Fibroblast of skin of right quadriceps (primary cell): Measurements from ENCODE around the gene ACOT8.
"Not testable (repeated sequence)": the region's sequence is repeated elsewhere in the genome, so short reads cannot be mapped to it uniquely, and the experiment has no call there.

ENCODE experiments used
- DNase-seq: peaks from one replicate; pipeline ENCODE4 v3.0.0-alpha.2; 2013

Gene ACOT8

DNA sequence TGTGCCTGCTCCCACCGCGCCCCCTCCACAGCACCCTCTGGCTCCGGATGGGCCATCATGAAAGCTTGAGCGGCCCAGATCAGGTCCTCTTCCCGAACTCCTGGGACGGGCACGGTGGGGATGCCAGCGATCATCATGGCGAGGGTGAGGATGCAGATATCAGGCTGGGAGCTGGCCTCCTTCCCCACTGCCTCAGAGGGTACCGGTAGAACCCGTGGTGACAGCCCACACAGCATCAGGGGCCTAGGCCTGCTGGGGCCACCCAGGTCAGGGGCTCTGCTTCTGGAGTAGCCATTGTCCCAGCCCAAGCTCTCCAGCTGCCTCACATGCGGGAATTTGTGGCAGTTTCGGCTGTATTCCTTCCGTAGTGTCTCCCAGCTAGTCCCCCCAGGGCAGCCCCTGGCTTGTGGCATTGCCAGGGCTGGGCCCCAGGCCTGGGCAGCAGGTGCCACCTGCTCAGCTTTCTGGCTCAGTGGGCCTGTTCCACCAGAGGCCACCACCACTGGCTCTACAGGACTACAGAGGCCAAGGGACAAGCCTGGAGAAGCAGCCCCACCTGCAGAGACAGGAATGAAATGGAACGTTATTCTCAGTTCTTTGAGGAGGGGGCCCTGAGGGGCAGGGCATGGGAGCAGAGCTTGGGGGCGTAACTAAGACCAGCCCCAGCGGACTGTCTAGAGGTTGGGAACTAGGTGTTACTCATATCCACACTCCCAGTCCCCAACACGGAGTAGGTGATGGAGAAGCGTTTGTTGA, 29.6 kb upstream of the ACOT8 start:
- no peak for DNase-seq

DNA sequence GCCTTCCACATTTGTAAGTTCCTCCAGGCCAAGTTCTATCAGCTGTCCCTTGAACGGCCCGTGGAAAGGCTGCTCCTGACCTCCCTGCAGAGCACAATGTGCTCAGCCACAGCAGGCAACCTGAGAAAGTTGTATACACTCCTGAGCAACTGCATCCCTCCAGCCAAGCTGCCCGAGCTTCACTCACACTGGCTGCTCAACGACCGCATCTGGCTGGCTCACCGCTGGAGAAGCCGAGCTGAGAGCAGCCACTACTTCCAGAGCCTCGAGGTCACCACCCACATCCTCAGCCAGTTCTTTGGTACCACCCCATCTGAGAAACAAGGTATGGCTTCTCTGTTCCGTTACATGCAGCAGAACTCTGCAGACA, 25.9 kb upstream of the ACOT8 start:
- DNase-seq: no peak

DNA sequence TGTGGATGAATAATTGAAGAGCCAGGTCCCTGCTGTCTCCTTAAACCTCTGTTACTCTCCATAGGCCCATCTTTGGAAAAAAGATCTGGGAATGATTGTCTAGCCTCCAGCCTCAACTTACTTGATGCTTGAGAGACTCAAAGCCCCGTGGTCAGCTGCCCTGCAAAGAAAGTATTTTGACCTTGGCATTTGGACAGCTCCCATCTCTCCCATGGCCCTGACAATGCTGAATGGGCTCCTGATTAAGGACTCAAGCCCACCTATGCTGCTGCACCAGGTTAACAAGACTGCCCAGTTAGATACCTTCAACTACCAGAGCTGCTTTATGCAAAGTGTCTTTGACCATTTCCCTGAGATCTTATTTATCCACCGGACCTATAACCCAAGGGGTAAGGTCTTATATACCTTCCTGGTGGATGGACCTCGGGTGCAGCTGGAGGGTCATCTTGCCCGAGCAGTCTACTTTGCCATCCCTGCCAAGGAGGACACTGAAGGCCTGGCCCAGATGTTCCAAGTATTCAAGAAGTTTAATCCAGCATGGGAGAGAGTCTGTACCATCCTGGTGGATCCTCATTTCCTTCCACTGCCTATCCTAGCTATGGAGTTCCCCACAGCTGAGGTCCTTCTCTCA, 25.4 kb upstream of the ACOT8 start:
- DNase-seq: no peak

DNA sequence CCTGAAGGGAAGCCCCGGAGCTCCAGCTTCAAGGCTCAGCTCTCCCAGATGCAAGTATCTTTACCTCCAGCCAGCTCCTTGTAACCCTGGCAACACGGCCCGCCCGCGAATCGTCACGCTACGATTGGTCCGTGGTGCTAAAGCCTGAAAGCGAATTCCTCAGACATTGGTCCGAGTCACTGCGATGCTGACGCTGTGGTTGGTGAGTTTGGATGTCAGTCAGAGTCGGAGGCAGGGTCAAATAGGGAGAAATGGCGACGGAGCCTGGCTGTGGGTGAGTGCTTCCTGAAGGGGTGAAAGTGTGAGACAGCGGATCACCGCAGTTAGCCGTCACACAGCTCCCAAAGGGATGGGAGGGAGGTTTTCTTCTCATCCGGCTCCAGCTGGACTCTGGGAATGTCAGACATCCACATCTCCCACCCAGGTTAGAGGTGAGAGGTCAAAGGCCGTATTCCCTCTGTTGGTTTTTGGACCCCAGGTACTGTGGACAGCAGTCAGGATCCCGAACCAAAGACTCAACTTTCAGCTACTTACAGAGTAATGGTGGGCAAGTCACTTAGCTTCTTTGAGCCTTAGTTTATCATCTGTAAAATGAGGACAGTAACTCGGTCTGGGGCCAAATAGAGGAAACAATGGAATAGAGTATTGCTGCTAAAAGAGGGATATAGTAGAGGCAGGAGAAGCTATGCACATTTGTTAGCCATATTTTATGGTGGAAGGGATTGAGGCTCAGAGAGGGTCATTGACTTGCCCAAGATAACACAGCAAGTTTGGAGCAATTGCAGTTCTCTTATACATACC, 24.0 kb upstream of the ACOT8 start, which contains the start of gene ZSWIM1:
Gene ZSWIM1, plus strand, starts transcription at position 240 of the 801 bp plus-strand sequence. CDS start 1,366 bp downstream, outside the sequence.
- peak; percentile 99 for DNase-seq

DNA sequence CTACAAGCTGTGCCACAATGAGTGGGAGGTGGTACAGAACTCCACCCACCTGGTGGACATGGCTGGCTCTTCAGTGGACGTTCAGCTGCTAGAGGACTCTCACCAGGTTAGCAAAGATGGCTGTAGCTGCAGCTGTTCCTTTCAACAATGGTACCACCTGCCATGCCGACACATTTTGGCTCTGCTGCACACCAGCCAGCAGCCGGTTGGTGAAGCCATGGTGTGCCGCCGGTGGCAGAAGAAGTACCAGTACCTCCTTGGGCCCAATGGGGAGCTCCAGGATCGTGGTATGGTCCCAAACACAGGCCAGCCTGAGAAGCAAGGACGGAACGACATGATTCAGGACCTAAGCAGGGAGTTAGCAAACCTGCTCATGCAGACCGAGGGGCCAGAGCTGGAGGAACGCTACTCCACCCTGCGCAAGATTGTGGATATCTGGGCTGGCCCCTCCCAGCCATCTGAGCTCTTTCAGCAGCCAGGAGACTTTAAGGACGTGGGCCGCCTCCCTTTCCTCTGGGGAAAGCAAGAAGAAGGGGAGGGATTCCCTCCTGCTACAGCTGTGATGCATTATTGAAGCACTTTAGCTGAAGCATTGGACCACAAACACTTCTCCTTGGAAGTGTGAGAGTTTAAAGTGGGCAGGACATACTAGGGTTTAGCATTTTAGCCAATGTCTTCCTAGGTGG, 21.0 kb upstream of the ACOT8 start:
- DNase-seq: no peak

DNA sequence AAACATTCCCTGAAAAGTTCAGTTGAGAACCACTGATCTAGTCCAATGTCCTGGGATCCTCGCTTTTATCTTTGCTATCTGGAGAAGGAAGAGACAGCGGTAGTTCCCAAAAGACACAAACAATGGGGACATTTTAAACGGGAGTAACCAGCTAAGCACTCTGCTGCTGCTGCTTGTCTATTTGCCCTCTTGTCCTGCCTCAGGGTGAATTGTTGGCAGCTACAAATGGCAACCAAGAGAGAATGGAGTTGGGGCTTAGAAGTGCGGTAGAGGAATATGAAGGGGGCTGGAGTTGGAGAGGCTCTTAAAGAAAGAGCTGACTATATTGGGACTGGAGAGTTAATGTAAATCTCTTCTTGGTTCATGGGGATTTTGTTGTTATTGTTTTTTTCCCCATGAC, 17.4 kb upstream of the ACOT8 start:
- no peak for DNase-seq

DNA sequence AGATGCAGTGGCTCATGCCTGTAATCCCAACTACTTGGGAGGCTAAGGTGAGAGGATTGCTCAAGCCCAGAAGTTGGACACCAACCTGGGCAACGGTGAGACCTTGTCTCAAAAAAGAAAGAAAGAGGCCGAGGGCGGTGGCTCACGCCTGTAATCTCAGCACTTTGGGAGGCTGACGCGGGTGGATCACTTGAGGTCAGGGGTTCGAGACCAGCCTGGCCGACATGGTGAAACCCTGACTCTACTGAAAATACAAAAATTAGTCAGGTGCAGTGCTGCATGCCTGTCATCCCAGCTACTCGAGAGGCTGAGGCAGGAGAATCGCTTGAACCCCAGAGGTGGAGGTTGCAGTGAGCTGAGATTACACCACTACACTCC, 16.9 kb upstream of the ACOT8 start:
- not testable (repeated sequence) for DNase-seq

DNA sequence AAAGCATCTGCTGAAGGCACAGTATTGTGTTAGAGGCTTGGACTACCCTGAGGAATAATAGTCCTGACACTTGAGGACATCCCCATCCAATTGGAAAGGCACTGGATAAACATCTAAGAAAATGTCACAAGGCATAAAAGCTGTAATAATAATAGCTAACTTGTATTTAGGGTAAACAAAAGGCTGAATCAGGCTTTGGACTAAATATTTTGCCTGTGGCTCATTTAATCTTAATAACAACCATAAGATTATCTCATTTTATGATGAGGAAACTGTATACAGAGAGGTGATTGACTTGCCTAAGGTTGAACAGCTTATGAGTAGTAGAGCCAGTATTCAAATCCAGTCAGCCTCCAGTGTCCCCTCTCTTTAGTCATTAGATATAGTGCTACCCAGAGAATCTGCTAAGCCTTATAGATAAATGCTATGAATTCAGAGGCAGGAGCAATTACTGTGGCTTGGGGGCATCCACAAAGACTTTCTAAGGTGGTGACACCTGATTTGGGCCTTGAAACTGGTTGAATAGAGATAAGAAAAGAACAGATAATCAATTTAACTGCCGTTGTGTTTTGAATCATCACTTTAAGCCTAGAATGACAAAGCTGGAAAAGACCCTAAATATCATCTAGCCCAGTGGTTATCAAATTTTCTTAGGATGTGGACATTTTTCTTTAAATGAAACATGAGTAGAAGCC, 16.4 kb upstream of the ACOT8 start:
- no peak for DNase-seq

DNA sequence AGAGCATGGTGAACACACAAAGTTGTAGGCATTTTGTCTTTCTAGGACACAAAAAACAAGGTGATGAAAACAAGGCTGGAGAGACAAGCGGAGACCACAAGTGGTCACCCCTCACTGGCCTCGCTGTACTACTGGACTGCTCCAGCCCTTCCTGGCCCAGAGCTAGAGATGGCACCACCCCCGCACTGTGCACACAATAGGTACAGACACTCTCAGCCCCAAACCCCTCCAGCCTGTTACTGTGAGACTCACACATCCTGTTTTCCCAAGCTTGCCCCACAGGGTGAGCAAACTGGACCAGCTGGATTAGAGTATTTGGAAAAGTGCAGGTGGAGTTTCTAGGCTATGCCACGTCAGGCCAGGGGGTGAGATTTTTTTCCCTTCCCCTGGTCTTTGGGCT, 15.4 kb upstream of the ACOT8 start:
- DNase-seq: no peak

DNA sequence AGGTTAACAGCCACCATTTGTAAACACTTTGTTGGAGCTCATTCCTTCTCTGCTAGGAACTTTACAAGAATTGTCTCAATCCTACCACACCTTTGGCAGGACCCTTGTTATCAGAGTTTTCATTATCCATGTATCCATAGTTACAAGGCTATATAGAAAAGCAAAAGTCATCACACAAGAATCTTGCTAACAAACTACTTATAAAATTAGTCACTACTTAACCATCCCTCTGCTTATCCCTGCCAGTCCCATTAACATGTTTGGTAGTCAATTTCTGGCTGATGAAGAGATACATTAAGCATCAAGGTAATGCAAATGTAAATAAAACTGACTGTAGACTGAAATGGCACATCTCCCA, 10.6 kb upstream of the ACOT8 start:
- peak; percentile 75 for DNase-seq

DNA sequence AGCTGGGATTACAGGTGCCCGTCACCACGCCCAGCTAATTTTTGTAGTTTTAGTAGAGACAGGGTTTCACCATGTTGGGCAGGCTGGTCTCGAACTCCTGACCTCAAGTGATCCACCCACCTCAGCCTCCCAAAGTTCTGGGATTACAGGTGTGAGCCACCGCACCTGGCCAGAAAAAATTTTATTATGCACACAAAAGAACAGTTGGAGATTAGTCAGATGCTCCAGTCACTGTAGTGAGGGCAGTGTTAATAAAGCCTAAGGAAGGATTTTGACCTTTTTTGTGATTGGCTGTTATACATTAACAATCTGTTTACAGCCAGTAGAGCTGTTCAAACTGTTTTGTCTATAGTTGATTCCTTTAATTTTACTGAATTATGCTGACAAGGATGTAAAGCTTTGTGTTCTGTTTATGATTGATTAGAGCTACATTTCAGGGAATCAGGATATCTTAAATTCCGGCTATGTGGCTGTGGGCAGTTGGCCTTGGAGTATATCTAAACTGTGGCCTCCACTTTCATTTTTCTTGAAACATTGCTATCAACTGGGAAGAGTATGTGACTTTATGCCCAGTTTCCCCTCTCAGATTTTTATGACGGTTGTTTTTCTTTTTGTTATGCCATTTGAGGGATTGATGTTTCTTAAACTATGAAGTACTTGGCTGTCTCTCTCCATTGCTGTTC, 10.1 kb upstream of the ACOT8 start:
- no peak for DNase-seq

DNA sequence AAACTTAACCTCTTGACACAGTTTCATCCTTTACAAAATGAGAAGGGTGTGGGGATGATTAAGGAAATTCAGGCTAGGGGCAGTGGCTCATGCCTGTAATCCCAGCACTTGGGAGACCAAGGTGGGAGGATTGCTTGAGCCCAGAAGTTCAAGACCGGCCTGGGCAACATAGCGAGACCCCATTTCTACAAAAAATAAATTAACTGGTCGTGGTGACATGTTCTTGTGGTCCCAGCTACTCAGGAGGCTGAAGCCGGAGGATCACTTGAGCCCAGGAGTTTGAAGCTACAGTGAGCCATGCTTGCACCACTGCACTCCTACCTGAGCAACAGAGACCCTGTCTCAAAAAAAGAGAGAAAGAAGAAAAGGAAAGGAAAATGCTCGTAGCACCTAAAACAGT, 9.3 kb upstream of the ACOT8 start:
- no peak for DNase-seq

DNA sequence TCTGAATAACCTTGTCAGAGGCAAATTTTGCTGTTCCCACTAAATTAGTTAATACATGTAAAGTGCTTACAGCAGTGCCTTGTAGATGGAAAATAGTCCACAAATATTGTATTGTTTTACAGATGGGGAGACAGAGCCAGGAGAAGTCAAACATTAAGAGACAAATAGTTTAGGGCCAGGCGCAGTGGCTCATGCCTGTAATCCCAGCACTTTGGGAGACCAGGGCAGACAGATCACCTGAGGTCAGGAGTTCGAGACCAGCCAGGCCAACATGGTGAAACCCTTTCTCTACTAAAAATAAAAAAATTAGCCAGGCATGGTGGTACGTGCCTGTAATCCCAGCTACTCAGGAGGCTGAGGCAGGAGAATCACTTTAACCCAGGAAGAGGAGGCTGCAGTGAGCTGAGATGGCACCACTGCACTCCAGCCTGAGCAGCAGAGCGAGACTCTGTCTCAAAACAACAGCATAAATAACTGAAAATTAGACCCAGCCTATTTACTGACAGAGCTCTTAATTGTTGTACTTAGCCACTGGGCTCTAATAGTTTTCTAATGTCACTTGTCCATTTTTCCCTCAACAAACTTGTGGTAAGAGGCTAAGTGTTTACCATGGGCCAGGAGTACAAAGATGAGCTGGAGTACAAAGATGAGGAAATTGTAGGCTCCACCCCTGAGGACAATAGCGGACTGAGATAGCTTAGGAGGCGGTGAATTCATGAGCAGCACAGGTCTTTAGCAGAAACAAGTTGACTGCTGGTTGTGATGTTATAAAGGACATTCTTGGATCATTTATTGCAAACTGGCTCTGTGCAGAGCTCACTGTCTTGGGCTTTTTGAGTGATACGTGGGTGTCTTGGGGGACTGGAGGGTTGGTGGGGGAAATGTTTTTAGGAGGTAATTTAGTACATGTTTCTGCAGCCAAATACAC, 6.6 kb upstream of the ACOT8 start:
- DNase-seq: no peak

DNA sequence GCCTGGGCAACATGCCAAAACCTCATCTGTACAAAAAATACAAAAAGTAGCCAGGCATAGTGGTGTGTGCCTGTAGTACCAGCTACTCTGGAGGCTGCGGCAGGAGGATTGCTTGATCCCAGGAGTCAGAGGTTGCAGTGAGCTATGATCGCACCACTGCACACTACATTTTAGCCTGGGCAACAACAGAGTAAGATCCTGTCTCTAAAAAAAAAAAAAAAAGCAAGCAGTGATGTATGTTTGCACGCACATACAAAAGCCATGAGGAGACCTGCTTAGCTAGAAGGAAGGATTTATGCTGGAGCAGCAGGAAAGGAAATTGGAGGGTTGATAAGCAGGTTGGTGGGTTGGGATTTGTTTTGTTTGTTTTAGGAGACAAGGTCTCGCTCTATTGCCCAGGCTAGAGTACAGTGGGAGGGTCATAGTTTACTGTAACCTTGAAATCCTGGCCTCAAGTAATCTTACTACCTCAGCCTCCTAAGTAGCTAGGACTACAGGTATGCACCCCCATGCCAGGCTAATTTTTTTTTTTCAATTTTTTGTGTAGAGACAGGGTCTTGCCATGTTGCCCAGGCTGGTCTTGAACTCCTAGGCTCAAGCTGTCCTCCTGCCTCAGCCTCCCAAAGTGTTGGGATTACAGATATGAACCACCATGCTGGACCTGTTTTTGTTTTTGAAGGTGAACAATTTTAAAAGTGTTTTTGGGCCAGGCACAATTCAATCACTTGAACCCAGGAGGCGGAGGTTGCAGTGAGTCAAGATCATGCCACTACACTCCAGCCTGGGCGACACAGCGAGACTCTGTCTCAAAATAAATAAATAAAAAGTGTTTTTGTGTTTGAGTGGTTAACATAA, 4.3 kb upstream of the ACOT8 start:
- DNase-seq: no peak

DNA sequence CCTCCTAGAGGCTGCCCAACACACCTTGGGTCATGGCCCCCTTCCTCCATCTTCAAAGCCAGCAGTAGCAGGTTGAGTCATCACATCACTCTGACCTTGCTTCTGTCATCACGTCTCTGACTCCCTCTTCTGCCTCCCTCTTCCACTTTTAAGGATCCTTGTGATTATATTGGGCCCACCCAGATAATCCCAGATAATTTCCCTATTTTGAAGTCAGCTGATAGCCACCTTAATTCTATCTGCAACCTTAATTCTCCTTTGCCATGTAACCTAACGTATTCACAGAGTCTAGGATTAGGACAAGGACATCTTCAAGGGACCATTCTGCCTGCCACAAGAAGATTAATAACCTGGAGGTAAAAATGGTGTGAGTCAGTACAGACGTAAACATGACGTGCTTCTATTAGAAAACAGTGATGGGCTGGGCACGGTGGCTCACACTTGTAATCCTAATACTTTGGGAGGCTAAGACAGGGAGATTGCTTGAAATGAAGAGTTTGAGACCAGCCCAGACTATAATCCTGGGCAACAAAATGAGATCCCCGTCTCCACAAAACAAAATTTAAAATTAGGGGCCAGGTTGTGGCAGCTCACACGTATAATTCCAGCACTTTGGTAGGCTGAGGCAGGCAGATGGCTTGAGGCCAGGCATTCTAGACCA, 3.5 kb upstream of the ACOT8 start:
- DNase-seq: no peak

DNA sequence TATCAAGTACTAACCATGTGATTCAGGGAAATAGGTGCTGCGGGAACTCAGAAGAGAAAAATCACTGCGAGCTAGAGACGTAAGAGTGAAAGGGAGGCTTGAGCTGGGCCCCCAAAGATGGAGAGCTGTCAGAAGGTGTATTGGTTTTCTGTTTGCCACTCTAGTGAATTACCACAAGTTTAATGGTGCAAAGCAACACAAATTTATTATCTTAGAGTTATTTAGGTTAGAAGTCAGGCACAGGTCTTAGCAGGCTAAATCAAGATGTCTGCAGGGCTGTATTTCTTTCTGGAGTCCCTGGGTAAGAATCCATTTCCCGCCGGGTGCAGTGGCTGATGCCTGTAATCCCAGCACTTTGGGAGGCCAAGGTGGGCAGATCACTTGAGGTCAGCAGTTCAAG, 2.7 kb upstream of the ACOT8 start:
- DNase-seq: no peak

DNA sequence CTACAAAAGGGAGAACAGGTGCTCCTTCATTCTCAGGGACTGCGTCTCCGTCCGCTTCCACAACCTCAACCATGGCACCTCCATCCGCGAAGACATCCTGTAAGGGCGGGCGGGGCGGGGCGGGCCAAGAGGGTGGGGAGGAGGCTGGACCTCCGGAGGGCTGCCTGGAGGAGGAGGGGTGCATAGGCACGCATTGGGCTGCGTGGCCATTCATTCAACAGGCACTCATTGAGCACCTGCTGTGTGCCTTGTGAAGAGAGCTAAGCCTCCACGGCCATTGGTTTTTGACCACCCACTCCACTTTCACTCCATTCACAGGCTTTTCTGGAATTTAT, 657 bp upstream of the ACOT8 start:
- DNase-seq: no peak

DNA sequence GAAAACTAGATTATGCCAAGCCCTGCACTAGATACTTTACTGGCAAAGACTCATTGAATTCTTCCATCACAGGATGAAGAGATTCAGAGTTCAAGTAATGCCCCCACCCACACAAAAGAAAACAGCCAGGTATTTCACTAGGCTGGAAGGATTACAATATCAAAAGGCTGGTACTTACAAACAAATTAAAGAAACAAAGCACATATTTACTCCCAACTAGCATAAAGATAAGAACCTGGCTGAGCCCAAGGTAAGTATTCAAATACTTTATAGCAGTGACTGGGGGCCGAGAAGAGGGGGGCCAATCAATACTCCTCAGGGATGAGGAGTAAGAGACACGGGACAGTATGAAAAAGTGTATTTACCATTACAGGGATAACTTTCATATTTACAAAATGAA, 3.7 kb downstream of the ACOT8 start:
- no peak for DNase-seq

DNA sequence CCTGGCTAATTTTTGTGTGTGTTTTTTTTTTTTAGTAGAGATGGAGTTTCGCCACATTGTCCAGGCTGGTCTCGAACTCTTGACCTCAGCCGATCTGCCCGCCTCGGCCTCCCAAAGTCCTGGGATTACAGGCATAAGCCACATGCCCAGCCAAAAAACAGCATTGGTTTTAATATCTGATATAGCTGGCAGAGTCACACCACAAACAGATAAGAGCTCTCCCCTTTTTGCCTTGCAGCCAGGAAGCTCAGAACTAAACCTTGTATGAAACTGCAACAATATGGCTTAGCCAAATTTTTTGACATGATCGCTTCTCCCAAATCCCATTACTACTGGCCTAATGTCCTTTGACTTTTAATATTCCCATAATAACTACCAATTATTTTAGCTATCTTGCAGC, 4.9 kb downstream of the ACOT8 start:
- no peak for DNase-seq

DNA sequence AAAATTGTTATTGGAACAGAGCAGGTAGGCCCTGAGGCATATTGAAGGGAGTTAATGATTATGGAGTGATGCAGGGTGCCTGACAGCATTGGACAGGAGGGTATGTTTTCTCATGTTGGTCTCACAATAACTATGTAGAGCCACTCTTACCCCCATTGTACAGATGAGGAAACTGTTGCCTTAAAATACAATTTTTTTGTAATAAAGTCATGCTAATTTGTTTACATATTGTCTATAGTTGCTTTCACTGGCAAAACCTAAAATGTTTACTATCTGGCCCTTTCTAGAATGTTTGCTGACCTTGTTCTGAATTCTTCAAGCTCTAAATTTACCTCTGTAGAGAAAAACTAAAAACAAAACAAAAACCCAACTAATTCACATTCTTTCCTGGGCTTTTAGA, 5.7 kb downstream of the ACOT8 start:
- DNase-seq: no peak
